Hematopoietic multipotent progenitor cell treated with erythropoietin and hydrocortisone succinate and interleukin-3 and kit ligand, for 15 days (in vitro differentiated cells): Measurements from ENCODE around the gene CYB5R2.

Experiments used
- DNase-seq: peaks from one replicate; pipeline ENCODE4 v3.0.0-alpha.2; 2015; ENCODE audit warnings: low spot score

CYB5R2 gene

GRCh38 chr11:7672960-7673723 is at the start of gene CYB5R2:
TSS of gene CYB5R2 (minus strand) at chr11:7673500. CDS start at chr11:7672825, 675 bp downstream.
- DNase-seq, result no peak

- no peak for DNase-seq
These were observed 41.5 kb upstream of the CYB5R2 start for GRCh38 chr11:7714786-7715185.

- DNase-seq, result no peak
These were observed 33.1 kb upstream of the CYB5R2 start, which contains the start of gene OVCH2 for GRCh38 chr11:7706377-7706776. TSS of gene OVCH2 (minus strand) at chr11:7706477. CDS start at chr11:7706394, 83 bp downstream.

GRCh38 chr11:7703740-7704139 is 30.4 kb upstream of the CYB5R2 start:
- no peak for DNase-seq

GRCh38 chr11:7696424-7696823 is 23.1 kb upstream of the CYB5R2 start:
- DNase-seq, result no peak

- no peak for DNase-seq
These were observed 20.9 kb upstream of the CYB5R2 start for GRCh38 chr11:7694235-7694634.

GRCh38 chr11:7692426-7692825 is 19.1 kb upstream of the CYB5R2 start:
- no peak for DNase-seq

- no peak for DNase-seq
These were observed 18.6 kb upstream of the CYB5R2 start for GRCh38 chr11:7691759-7692350.

GRCh38 chr11:7690648-7691047 is 17.3 kb upstream of the CYB5R2 start:
- DNase-seq, result no peak

- no peak for DNase-seq
These were observed 15.9 kb upstream of the CYB5R2 start for GRCh38 chr11:7689239-7689638.

GRCh38 chr11:7688238-7688826 is 15.0 kb upstream of the CYB5R2 start:
- DNase-seq, result no peak

GRCh38 chr11:7687386-7687785 is 14.1 kb upstream of the CYB5R2 start:
- DNase-seq, result no peak

GRCh38 chr11:7686761-7687160 is 13.5 kb upstream of the CYB5R2 start:
- DNase-seq, result no peak

GRCh38 chr11:7683571-7683970 is 10.3 kb upstream of the CYB5R2 start:
- DNase-seq, result no peak

- DNase-seq, result no peak
These were observed 4.5 kb upstream of the CYB5R2 start for GRCh38 chr11:7677796-7678201.

- DNase-seq, result no peak
These were observed 3.8 kb upstream of the CYB5R2 start for GRCh38 chr11:7677071-7677470.

GRCh38 chr11:7675631-7676030 is 2.3 kb upstream of the CYB5R2 start:
- DNase-seq, result no peak

- DNase-seq, result no peak
These were observed 579 bp upstream of the CYB5R2 start for GRCh38 chr11:7673724-7674434.

- DNase-seq, result no peak
These were observed 882 bp downstream of the CYB5R2 start for GRCh38 chr11:7672276-7672959.

- no peak for DNase-seq
These were observed 1.7 kb downstream of the CYB5R2 start for GRCh38 chr11:7671347-7672215.

- no peak for DNase-seq
These were observed 2.7 kb downstream of the CYB5R2 start for GRCh38 chr11:7670641-7671040.
